HK-2 (cell line): ENCODE measurements around the gene COA1.
"Not testable (repeated sequence)": the region's sequence is repeated elsewhere in the genome, so short reads cannot be mapped to it uniquely, and the experiment has no call there.

Experiments used
- DNase-seq: peaks from one replicate; pipeline ENCODE4 v3.0.0-alpha.2; 2018; ENCODE audit not compliant: unreplicated experiment

The COA1 gene

GRCh38 chr7:43729214-43729923 is at the start of gene COA1:
Gene COA1 (minus strand): TSS chr7:43729523. CDS start chr7:43648614, 80,909 bp downstream.
- peak; percentile 88 for DNase-seq

- not testable (repeated sequence) for DNase-seq
Observed at GRCh38 chr7:43778293-43779044, 49.1 kb upstream of the COA1 start.

GRCh38 chr7:43775255-43775654 is 45.9 kb upstream of the COA1 start:
- DNase-seq: not testable (repeated sequence)

- not testable (repeated sequence) for DNase-seq
Observed at GRCh38 chr7:43773268-43773667, 43.9 kb upstream of the COA1 start.

- DNase-seq: no peak
Observed at GRCh38 chr7:43771573-43771972, 42.2 kb upstream of the COA1 start.

- DNase-seq: no peak
Observed at GRCh38 chr7:43771128-43771527, 41.8 kb upstream of the COA1 start.

GRCh38 chr7:43769791-43770465 is 40.6 kb upstream of the COA1 start:
- no peak for DNase-seq

GRCh38 chr7:43769281-43769680 is 40.0 kb upstream of the COA1 start:
- no peak for DNase-seq

GRCh38 chr7:43768887-43769272 is 39.6 kb upstream of the COA1 start:
- no peak for DNase-seq

- no peak for DNase-seq
Observed at GRCh38 chr7:43768201-43768886, 39.0 kb upstream of the COA1 start.

GRCh38 chr7:43767311-43767710 is 38.0 kb upstream of the COA1 start:
- no peak for DNase-seq

- no peak for DNase-seq
Observed at GRCh38 chr7:43766564-43766963, 37.2 kb upstream of the COA1 start.

GRCh38 chr7:43764807-43765491 is 35.6 kb upstream of the COA1 start:
- DNase-seq: no peak

- no peak for DNase-seq
Observed at GRCh38 chr7:43764039-43764761, 34.9 kb upstream of the COA1 start.

GRCh38 chr7:43763183-43763582 is 33.9 kb upstream of the COA1 start:
- DNase-seq: no peak

GRCh38 chr7:43761938-43762692 is 32.8 kb upstream of the COA1 start:
- DNase-seq: no peak

GRCh38 chr7:43761382-43761781 is 32.1 kb upstream of the COA1 start:
- no peak for DNase-seq

- DNase-seq: no peak
Observed at GRCh38 chr7:43760861-43761260, 31.5 kb upstream of the COA1 start.

- DNase-seq: peak; percentile 44
Observed at GRCh38 chr7:43758822-43759683, 29.7 kb upstream of the COA1 start.
